H1 (cell line): ENCODE results near the gene CTNND2. TPM values are rescaled to one million over a fixed set of nuclear protein-coding genes. Genes with fewer than 3 reads are reported as not detected.

Experiments used
- CTCF ChIA-PET: fragments of 300-600 bp; sonication (Branson Sonifier 250); formaldehyde crosslinking; loops from one replicate; lab custom pipeline; 2021; ENCODE audit not compliant: partially characterized antibody; lab: Charles Lee
- POLR2A ChIA-PET: fragments of 300-600 bp; sonication (Branson Sonifier 250); formaldehyde crosslinking; loops from one replicate; lab custom pipeline; 2021; ENCODE audit warnings: inconsistent platforms; ENCODE audit not compliant: partially characterized antibody; lab: Charles Lee
- DNase-seq, 2 experiments: peaks; one replicate each; pipeline versions ENCODE4 v3.0.0 to v3.0.0-alpha.2; 2010 to 2022; ENCODE audit warnings: low spot score in 2 of 2, low read depth in 1 of 2, mixed read lengths in 1 of 2
- FAIRE-seq: peaks from 2 replicates; lab custom pipeline; 2011; peaks lifted over from hg19 to GRCh38; lab: Jason Lieb, UNC
- H2AFZ ChIP-seq: 2 replicates; pipeline ENCODE4 v1.8.1; 2012; ENCODE audit warnings: low read length, inconsistent platforms
- H2AK5ac ChIP-seq: 2 replicates; pipeline ENCODE4 v1.6.1; 2013; ENCODE audit warnings: low read depth, low read length
- H2BK120ac ChIP-seq: replicated peaks from 2 replicates; pipeline ENCODE3; 2013; ENCODE audit warnings: low read depth, low read length, inconsistent platforms
- H2BK12ac ChIP-seq: 2 replicates; pipeline ENCODE4 v1.6.1; 2013; ENCODE audit warnings: low read depth, low read length
- H2BK15ac ChIP-seq: 2 replicates; pipeline ENCODE4 v1.6.1; 2013; ENCODE audit warnings: low read length
- H2BK20ac ChIP-seq: 2 replicates; pipeline ENCODE4 v1.6.1; 2013; ENCODE audit warnings: low read length
- H2BK5ac ChIP-seq: 2 replicates; pipeline ENCODE4 v1.6.1; 2013; ENCODE audit warnings: low read depth, low read length
- H3K14ac ChIP-seq: 2 replicates; pipeline ENCODE4 v1.6.1; 2013; ENCODE audit warnings: inconsistent platforms; ENCODE audit not compliant: insufficient read length
- H3K18ac ChIP-seq: 2 replicates; pipeline ENCODE4 v1.6.1; 2013; ENCODE audit warnings: low read length; ENCODE audit errors: extremely low read depth
- H3K23ac ChIP-seq: 2 replicates; pipeline ENCODE4 v1.6.1; 2013; ENCODE audit warnings: inconsistent platforms; ENCODE audit not compliant: insufficient read length
- H3K23me2 ChIP-seq: 2 replicates; pipeline ENCODE4 v1.6.1; 2013; ENCODE audit warnings: low read depth, low read length
- H3K27ac ChIP-seq: 2 replicates; pipeline ENCODE4 v1.6.1; 2011; ENCODE audit warnings: low read depth, low read length, inconsistent platforms
- H3K27me3 ChIP-seq, 4 experiments: replicated peaks in 1 of 4; 1 replicate in 1 of 4; 2 replicates in 3 of 4; pipeline versions ENCODE4 v1.6.1 to v1.8.1; 2011 to 2013; ENCODE audit warnings: low read length in 3 of 4, mild to moderate bottlenecking in 3 of 4, inconsistent platforms in 2 of 4, mixed read lengths in 2 of 4, moderate library complexity in 1 of 4; ENCODE audit not compliant: control insufficient read depth in 3 of 4, insufficient read depth in 3 of 4; ENCODE audit errors: extremely low read depth in 1 of 4
- H3K36me3 ChIP-seq, 4 experiments: 2 replicates each; pipeline versions ENCODE4 v1.6.1 to v1.8.1; 2011 to 2013; ENCODE audit warnings: mild to moderate bottlenecking in 4 of 4, low read length in 3 of 4, moderate library complexity in 2 of 4, control low read depth in 1 of 4, inconsistent platforms in 1 of 4; ENCODE audit not compliant: insufficient read depth in 4 of 4, control insufficient read depth in 2 of 4
- H3K4ac ChIP-seq: replicated peaks from 2 replicates; pipeline ENCODE3; 2013; ENCODE audit warnings: low read length, low read depth, mixed read lengths, inconsistent platforms; ENCODE audit not compliant: insufficient read length
- H3K4me1 ChIP-seq, 4 experiments: replicated peaks in 1 of 4; 1 replicate in 1 of 4; 2 replicates in 3 of 4; pipeline versions ENCODE4 v1.6.1 to v1.8.1; 2011 to 2013; ENCODE audit warnings: low read length in 3 of 4, inconsistent platforms in 2 of 4, mixed read lengths in 1 of 4; ENCODE audit not compliant: insufficient read depth in 4 of 4, control insufficient read depth in 3 of 4
- H3K4me2 ChIP-seq, 2 experiments: 2 replicates each; pipeline versions ENCODE4 v1.6.1 to v1.8.1; 2011 to 2013; ENCODE audit warnings: low read depth in 2 of 2, low read length in 2 of 2, control low read depth in 1 of 2, inconsistent platforms in 1 of 2, mild to moderate bottlenecking in 1 of 2; ENCODE audit not compliant: insufficient read depth in 1 of 2
- H3K4me3 ChIP-seq, 4 experiments: fragments of 200-600, 300-600 bp in 1 of 4; sonication (generic), shearing (Covaris generic), sonication (Bioruptor Twin) in 1 of 4; 2 replicates each; pipeline versions ENCODE4 v1.5.1 to v1.8.1; 2011 to 2016; ENCODE audit warnings: low read length in 4 of 4, low read depth in 3 of 4, control low read depth in 2 of 4, inconsistent platforms in 2 of 4, mild to moderate bottlenecking in 2 of 4, mixed read lengths in 1 of 4, moderate library complexity in 1 of 4; ENCODE audit not compliant: insufficient read depth in 2 of 4; ENCODE audit errors: extremely low read depth in 1 of 4
- H3K56ac ChIP-seq: replicated peaks from 2 replicates; pipeline ENCODE3; 2013; ENCODE audit warnings: low read depth, mild to moderate bottlenecking, mixed read lengths, low read length, inconsistent platforms; ENCODE audit not compliant: insufficient read length
- H3K79me1 ChIP-seq: 2 replicates; pipeline ENCODE4 v1.6.1; 2013; ENCODE audit warnings: low read depth, low read length, control low read depth
- H3K79me2 ChIP-seq, 2 experiments: 2 replicates each; pipeline versions ENCODE4 v1.6.1 to v1.8.1; 2012 to 2013; ENCODE audit warnings: low read length in 2 of 2, mild to moderate bottlenecking in 2 of 2, inconsistent platforms in 1 of 2; ENCODE audit not compliant: insufficient read depth in 2 of 2, control insufficient read depth in 1 of 2
- H3K9ac ChIP-seq, 4 experiments: replicated peaks in 1 of 4; 1 replicate in 1 of 4; 2 replicates in 3 of 4; pipeline versions ENCODE4 v1.6.1 to v1.8.1; 2011 to 2013; ENCODE audit warnings: low read depth in 3 of 4, low read length in 3 of 4, control low read depth in 2 of 4, mild to moderate bottlenecking in 2 of 4, moderate library complexity in 2 of 4, inconsistent platforms in 1 of 4; ENCODE audit errors: extremely low read depth in 1 of 4
- H3K9me3 ChIP-seq, 2 experiments: 2 replicates each; pipeline versions ENCODE4 v1.6.1 to v1.8.1; 2012 to 2013; ENCODE audit warnings: mild to moderate bottlenecking in 2 of 2, moderate library complexity in 2 of 2, control low read depth in 1 of 2, inconsistent platforms in 1 of 2, low read depth in 1 of 2, low read length in 1 of 2, mixed read lengths in 1 of 2; ENCODE audit not compliant: insufficient read depth in 2 of 2
- H4K20me1 ChIP-seq, 2 experiments: replicated peaks in 1 of 2; 2 replicates each; pipeline versions ENCODE3 to v1.8.1; 2011 to 2013; ENCODE audit warnings: inconsistent platforms in 2 of 2, low read length in 2 of 2, mild to moderate bottlenecking in 1 of 2; ENCODE audit not compliant: insufficient read depth in 2 of 2, control insufficient read depth in 1 of 2
- H4K5ac ChIP-seq: 2 replicates; pipeline ENCODE4 v1.6.1; 2013; ENCODE audit warnings: low read length, low read depth, mixed read lengths, inconsistent platforms; ENCODE audit not compliant: insufficient read length
- H4K8ac ChIP-seq: 2 replicates; pipeline ENCODE4 v1.8.0; 2013; ENCODE audit warnings: mild to moderate bottlenecking, moderate library complexity, low read length, inconsistent platforms; ENCODE audit not compliant: insufficient read depth; ENCODE audit errors: extremely low read depth
- H4K91ac ChIP-seq: replicated peaks from 2 replicates; pipeline ENCODE3; 2013; ENCODE audit warnings: low read length, mixed read lengths, inconsistent platforms; ENCODE audit not compliant: insufficient read length
- ATF3 ChIP-seq: IDR thresholded peaks from 2 replicates; pipeline ENCODE4 v1.6.1; 2011; ENCODE audit warnings: low read depth, mild to moderate bottlenecking, low read length; ENCODE audit not compliant: insufficient read depth
- CHD1 ChIP-seq: IDR thresholded peaks from 2 replicates; pipeline ENCODE4 v1.6.1; 2012; ENCODE audit warnings: low read depth, low read length, improper control_type of control experiment
- POU5F1 ChIP-seq: IDR thresholded peaks from 2 replicates; pipeline ENCODE4 v1.6.1; 2011; ENCODE audit warnings: low read depth, mild to moderate bottlenecking, low read length, moderate library complexity
- WGBS, 2 experiments: shearing (Covaris generic) in 1 of 2; methylation state at CpG; one replicate each; pipeline versions ENCODE4 v1.1.6 to v1.1.7; 2013 to 2015; ENCODE audit warnings: low lambda C conversion rate in 2 of 2, mixed read lengths in 2 of 2, inconsistent platforms in 1 of 2, low coverage in 1 of 2, missing lambda C conversion rate in 1 of 2; ENCODE audit not compliant: insufficient replicate concordance in 2 of 2, insufficient coverage in 1 of 2, insufficient read length in 1 of 2; ENCODE audit errors: extremely low coverage in 1 of 2, missing lambda C conversion rate in 1 of 2; 5-methylcytosine and 5-hydroxymethylcytosine counted together
- polyA plus RNA-seq, 7 experiments: library from polyadenylated mRNA; depleted of rRNA in 3 of 7; stranded (reverse) in 5 of 7; unstranded in 2 of 7; fragments of >200 nt in 5 of 7; fragments of 200-250 nt in 2 of 7; gene quantifications; 1 replicate in 5 of 7; 2 replicates in 1 of 7; 4 replicates in 1 of 7; pipeline versions ENCODE4 v1.2.1 to v1.2.3, GENCODE V29; 2011 to 2013; ENCODE audit warnings: missing spikeins in 2 of 7, mixed read lengths in 2 of 7
- total RNA-seq: library from RNA; stranded (reverse); fragmentation: NEBNext Ultra II Directional; extraction: Animal tissue kit (Norgen Biotek cat#: 25700); gene quantifications from 2 replicates; pipeline ENCODE4 v1.2.1, GENCODE V29; 2021
- TF ChIP-seq, protein P1 (sequence below), 3 experiments: IDR thresholded peaks; 1 replicate in 2 of 3; 2 replicates in 1 of 3; pipeline versions ENCODE4 v1.5.1 to v1.6.1; 2011; ENCODE audit warnings: low read length in 3 of 3, mild to moderate bottlenecking in 3 of 3, inconsistent platforms in 2 of 3, low read depth in 1 of 3, moderate library complexity in 1 of 3; ENCODE audit not compliant: insufficient read depth in 1 of 3; ENCODE audit errors: control extremely low read depth in 1 of 3

CTNND2 gene
- total and polyA plus RNA-seq, 2 of the 8 experiments (the other 6 are each of a cell fraction or from before 2014, with no cell fraction given), result 7.4 to 14.2 TPM

DNA sequence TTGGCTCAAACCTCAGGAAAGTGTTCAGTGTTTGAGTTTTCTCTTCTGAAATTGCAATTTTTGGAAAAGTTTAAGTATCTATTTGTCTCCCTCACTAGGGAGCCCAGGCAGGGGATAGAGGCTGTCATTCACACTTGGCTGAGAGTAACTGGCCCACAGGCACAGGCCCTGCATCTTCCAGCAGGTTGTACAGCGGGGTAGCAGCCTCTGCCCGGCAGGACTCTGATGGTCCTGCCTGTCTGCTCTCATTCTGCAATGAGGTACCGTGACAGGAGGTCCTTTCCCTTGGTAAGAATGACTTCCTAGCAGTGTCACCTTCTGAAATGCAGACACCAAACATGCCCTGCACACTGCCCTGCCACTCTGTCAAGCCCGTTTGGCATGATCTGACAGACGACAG lies 860.4 kb downstream of the CTNND2 start:
- Histone ChIP-seq H2BK15ac (no peak overlapping the region), H3K79me2 (no peaks in the 10 kb centered on the region), H2AK5ac (no peak overlapping the region), H4K91ac (no peak overlapping the region), H2BK5ac (no peak overlapping the region), H3K56ac (no peak overlapping the region), H2BK120ac (no peak overlapping the region), H3K27me3 (no peaks in the 10 kb centered on the region), H4K8ac (no peak overlapping the region), H2AFZ (no peak overlapping the region), H3K18ac (no peak overlapping the region), H3K79me1 (no peaks in the 10 kb centered on the region; the same call in 1 of the 2 replicates), H3K4me3 (no peak overlapping the region), H3K9ac (no peak overlapping the region), H4K5ac (no peak overlapping the region), H4K20me1 (no peaks in the 10 kb centered on the region), H3K4ac (no peak overlapping the region), H3K4me1 (peaks cover 0 to 3% (median 0%) of the 10 kb centered on the region in 4 experiments; a peak in 1 of 7 replicates), H3K27ac (no peak overlapping the region), H3K36me3 (no peaks in the 10 kb centered on the region), H3K9me3 (no peaks in the 10 kb centered on the region), H3K4me2 (no peak overlapping the region), H3K23me2 (no peaks in the 10 kb centered on the region), H2BK20ac (no peak overlapping the region), H3K23ac (no peak overlapping the region), H2BK12ac (no peak overlapping the region), H3K14ac (no peak overlapping the region)
- 92% methylated on average over 5 of the region's 5 CpGs; no CpG with 5 or more reads in 1 of the 2 experiments for WGBS, 2 experiments
- ChIA-PET POLR2A (no interaction called here), CTCF (interaction anchor here (1.1 kb wide), 1 partner anchor 16 kb away, joined by 3 read pairs; no protein-coding TSS in a partner anchor)
- FAIRE-seq (no peak), DNase-seq (no peak)
- no peak for TF ChIP-seq ATF3
- TF ChIP-seq CHD1, result no peak
- TF ChIP-seq, protein P1, sequence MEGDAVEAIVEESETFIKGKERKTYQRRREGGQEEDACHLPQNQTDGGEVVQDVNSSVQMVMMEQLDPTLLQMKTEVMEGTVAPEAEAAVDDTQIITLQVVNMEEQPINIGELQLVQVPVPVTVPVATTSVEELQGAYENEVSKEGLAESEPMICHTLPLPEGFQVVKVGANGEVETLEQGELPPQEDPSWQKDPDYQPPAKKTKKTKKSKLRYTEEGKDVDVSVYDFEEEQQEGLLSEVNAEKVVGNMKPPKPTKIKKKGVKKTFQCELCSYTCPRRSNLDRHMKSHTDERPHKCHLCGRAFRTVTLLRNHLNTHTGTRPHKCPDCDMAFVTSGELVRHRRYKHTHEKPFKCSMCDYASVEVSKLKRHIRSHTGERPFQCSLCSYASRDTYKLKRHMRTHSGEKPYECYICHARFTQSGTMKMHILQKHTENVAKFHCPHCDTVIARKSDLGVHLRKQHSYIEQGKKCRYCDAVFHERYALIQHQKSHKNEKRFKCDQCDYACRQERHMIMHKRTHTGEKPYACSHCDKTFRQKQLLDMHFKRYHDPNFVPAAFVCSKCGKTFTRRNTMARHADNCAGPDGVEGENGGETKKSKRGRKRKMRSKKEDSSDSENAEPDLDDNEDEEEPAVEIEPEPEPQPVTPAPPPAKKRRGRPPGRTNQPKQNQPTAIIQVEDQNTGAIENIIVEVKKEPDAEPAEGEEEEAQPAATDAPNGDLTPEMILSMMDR (IDR thresholded peaks at IDR 0.05; ENCODE audit: control extremely low read depth in 1 of 3, insufficient read depth in 1 of 3, low read depth in 1 of 3, low read length in 3 of 3), result no peak
- no peak for TF ChIP-seq POU5F1
